HG02678 (cell line): ENCODE results near the gene TYMS.

Experiments
- ATAC-seq: cut with Tn5 transposase; IDR thresholded peaks from one replicate; pipeline ENCODE4 v1.9.1; 2021; ENCODE audit warnings: mild to moderate bottlenecking, moderate library complexity; ENCODE audit not compliant: unreplicated experiment

Gene TYMS

DNA sequence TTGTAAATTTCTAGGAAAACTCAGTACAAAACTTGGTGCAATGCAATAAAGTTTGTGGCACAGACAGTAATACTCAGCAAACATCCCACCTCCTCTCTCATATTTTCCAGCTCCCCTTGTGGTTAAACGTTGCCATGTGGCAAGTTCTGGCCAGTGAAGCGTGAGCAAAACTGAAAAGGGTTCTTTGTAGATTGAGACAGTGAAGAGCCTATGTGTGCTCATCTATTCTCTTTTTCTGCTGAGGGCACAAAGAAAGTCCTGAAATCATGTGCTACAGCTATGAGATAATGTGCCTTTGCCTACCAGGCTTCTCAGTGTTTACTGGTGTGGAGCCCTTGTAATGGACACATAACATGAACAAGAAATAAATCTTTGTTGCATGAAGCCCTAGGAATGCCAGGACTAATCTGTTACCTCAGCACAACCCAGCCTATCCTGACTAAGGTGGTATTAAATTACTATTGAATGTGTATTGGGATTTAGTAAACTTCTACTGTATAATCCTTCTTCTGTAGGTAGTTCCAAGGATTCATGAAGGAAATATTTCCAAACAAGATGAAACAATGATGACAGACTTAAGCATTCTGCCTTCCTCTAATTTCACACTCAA, 13.0 kb upstream of the TYMS start:
- ATAC-seq = no peak

DNA sequence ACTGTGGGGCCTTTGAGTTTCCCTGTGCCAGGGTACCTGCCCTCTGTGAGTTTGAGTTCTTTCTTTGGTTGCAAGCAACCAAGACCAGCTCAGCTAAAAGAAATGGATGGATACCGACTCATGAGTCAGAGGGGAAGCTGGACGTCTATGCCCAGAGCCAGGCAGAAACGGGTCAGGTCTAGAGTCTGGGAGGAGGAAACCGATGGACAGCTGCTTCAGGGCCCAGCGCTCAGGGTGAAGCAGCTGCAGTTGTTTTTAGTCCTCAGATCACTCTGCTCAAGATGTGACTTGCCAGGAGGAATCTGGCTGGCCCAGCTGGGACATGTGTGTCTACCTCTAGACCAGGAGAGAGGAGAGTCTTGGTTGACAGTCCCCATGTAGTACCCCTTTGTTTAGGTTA, 10.1 kb upstream of the TYMS start:
- ATAC-seq = no peak

GRCh38 chr18:649341-649740, 8.1 kb upstream of the TYMS start:
- ATAC-seq = no peak

- ATAC-seq = peak; percentile 94
These were observed 7.0 kb upstream of the TYMS start for GRCh38 chr18:650428-650858.

GRCh38 chr18:652131-652530, 5.3 kb upstream of the TYMS start:
- ATAC-seq = no peak

DNA sequence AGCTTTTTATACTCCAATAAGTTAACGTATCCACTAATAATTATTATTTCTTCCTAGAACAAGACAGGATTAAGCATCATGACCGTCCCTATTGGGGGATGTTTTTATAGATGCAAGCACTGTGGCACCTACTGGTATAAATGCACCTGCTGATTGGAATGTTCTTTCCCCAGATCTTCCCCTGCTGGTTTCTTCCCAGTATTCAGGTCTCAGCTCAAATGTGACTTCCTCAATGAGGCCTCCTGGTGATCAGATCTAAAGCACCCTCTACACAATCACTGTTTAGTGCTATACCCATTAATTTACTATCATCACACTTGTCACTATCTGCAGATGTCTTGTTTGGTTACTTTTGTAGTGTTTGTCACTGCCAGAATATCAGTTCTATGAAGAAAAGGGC, 3.9 kb upstream of the TYMS start:
- ATAC-seq = no peak

DNA sequence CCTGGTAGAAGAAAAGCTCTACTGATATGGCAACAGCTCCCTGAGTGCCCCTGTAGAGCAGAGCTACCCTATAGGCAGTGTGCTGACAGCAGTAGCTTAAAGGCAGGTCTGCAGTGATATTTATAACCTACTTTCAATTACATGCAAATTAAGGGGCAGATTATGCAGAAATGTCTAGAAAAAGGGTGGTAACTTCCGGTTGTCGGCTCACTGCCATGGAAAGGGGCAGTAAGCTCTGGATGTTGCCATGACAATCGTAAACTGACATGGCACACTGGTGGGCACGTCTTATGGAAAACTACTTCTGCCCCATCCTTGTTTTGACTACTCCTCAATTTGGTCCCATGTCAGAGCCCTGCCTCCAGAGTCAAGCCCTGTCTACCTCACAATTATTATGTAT, 2.9 kb upstream of the TYMS start:
- ATAC-seq = no peak

DNA sequence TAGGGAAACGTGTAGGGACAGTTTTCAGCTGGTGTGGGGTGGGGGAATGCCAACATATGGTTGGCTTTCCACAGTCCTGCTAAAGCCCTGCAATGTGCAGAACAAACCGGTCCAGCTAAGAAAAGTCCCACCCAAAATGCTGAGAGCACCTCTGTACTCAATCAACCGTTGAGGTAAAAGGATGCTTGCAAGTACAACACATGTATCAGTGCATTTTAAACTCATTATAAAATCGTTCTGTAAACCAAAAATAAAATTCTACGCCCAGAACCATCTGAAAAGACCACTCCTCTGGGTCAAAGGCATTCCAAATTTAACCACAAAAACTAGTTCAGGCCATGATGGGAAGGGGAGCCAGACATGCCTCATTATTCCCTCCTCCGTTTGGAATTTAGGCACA, 2.0 kb upstream of the TYMS start:
- ATAC-seq = no peak

GRCh38 chr18:658001-658946, 821 bp downstream of the TYMS start:
- ATAC-seq = peak; percentile 51

DNA sequence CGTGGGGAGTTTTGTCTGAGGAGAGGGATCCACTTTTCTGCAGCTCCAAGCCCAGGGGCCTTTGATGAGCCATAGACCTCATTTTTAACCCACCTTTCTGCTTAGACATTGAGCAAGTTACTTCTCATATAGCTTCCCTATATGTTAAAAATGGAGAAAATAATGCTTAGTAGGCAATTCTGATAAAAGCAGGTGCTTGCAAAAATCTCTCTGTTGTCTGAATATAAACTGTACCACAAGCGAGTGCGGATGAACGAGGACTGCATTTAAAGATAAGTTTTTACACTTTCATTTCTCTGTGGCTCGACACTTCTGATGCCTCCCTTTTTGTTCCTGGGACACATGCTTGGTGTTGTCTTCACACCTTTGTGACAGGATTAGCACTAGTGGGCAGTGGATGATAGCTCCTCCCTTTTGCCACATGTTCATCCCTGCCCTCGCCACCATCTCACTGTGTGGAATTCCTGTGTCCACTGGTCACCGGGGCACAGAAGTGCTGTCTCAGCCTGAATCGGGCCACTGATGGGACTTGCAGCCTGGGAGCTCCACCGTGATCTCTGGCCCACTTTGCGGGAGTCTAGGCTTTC, 1.6 kb downstream of the TYMS start:
- ATAC-seq = no peak

DNA sequence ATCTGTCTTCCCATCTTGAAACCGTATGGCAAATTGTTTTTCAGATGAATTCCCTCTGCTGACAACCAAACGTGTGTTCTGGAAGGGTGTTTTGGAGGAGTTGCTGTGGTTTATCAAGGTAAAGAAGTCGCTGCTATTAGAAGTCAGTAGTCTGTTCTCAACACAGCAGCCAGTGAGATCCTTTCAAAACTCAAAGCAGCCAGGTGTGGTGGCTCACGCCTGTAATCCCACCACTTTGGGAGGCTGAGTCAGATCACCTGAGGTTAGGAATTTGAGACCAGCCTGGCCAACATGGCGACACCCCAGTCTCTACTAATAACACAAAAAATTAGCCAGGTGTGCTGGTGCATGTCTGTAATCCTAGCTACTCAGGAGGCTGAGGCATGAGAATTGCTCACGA, 2.1 kb downstream of the TYMS start:
- ATAC-seq = no peak

DNA sequence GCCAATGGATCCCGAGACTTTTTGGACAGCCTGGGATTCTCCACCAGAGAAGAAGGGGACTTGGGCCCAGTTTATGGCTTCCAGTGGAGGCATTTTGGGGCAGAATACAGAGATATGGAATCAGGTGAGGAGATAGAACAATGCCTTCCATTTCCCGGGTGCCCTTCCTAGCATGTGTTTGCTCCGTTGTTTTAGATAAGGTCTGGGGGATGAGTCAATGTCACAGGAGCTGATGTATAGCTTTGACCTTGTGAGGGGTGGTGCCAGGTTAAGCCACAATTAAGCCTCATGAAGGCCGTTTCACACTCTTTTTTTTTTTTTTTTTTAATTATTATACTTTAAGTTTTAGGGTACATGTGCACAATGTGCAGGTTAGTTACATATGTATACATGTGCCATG, 4.7 kb downstream of the TYMS start:
- no peak for ATAC-seq

DNA sequence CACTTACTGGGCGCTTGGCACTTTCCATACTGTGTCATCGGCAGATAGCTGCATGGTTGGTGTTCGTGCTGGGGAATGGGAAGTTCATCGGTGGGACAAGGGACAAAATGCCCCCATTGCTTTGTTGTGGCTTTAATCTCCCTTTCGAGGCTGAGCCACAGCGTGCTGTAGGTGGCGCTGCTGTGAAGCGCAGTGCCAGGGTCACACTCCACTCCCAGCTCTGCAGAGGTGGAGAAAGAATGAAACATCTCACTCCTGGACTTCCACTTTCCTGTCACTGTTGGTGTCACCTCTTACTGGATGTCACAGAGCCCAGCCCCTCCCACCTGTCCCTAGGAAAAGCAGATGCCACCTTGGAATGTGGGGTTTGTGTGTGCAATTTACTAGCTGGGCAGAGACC, 8.7 kb downstream of the TYMS start:
- ATAC-seq = no peak

GRCh38 chr18:666628-667027, 9.2 kb downstream of the TYMS start:
- no peak for ATAC-seq

GRCh38 chr18:668260-668659, 10.8 kb downstream of the TYMS start:
- no peak for ATAC-seq

DNA sequence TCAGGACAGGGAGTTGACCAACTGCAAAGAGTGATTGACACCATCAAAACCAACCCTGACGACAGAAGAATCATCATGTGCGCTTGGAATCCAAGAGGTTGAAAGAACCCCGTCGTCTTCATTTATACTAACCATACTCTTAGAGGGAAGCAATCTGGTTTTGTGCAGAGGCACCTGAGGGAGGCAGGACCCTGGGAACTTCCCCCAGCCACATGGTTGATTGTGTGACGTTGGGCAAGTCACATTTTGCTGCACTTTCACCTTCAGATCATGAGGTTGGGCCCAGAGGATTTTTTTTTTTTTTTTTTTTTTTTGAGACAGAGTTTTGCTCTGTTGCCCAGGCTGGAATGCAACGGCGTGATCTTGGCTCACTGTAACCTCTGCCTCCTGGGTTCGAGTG, 11.6 kb downstream of the TYMS start:
- no peak for ATAC-seq

DNA sequence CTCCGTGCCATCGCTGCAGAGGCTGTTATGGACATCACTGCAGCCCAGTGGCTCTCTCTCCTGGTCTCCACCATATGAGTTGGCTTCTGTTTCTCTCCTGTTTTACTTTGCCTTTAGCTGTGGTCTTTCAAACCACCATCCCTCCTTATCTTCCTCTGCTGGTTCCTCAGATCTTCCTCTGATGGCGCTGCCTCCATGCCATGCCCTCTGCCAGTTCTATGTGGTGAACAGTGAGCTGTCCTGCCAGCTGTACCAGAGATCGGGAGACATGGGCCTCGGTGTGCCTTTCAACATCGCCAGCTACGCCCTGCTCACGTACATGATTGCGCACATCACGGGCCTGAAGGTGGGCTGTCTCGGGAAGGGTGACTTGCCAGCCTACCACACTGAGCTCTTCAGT, 13.1 kb downstream of the TYMS start:
- no peak for ATAC-seq

- ATAC-seq = no peak
These were observed 14.0 kb downstream of the TYMS start for GRCh38 chr18:671405-671804.

GRCh38 chr18:673317-673716, 15.9 kb downstream of the TYMS start:
- no peak for ATAC-seq

DNA sequence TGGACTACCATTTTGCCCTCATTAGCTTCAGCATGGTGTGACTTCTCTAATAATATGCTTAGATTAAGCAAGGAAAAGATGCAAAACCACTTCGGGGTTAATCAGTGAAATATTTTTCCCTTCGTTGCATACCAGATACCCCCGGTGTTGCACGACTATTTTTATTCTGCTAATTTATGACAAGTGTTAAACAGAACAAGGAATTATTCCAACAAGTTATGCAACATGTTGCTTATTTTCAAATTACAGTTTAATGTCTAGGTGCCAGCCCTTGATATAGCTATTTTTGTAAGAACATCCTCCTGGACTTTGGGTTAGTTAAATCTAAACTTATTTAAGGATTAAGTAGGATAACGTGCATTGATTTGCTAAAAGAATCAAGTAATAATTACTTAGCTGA, 16.3 kb downstream of the TYMS start:
- ATAC-seq = no peak

- ATAC-seq = no peak
These were observed 17.9 kb downstream of the TYMS start for GRCh38 chr18:675307-675706.

- ATAC-seq = no peak
These were observed 18.6 kb downstream of the TYMS start for GRCh38 chr18:676069-676468.
